Endodermal cell (in vitro differentiated cells): Measurements from ENCODE around the gene GALNT14. TPM values are rescaled to one million over a fixed set of nuclear protein-coding genes. Genes with fewer than 3 reads are reported as not detected.

Experiments
- DNase-seq: peaks from one replicate; pipeline ENCODE4 v3.0.0-alpha.2; 2017
- H3K27ac ChIP-seq: 2 replicates; pipeline ENCODE4 v1.5.1; 2013; ENCODE audit warnings: mild to moderate bottlenecking, low read depth, low read length, moderate library complexity
- H3K27me3 ChIP-seq: 2 replicates; pipeline ENCODE4 v1.6.1; 2013; ENCODE audit warnings: mild to moderate bottlenecking, low read length, moderate library complexity; ENCODE audit not compliant: insufficient read depth, control insufficient read depth, poor library complexity, severe bottlenecking
- H3K36me3 ChIP-seq: 2 replicates; pipeline ENCODE4 v1.7.0; 2013; ENCODE audit warnings: mild to moderate bottlenecking, low read length, moderate library complexity; ENCODE audit not compliant: control insufficient read depth, insufficient read depth
- H3K4me1 ChIP-seq: one replicate; pipeline ENCODE4 v1.7.0; 2013; ENCODE audit warnings: low read length; ENCODE audit not compliant: control insufficient read depth, insufficient read depth
- H3K4me3 ChIP-seq: 2 replicates; pipeline ENCODE4 v1.5.1; 2013; ENCODE audit warnings: mild to moderate bottlenecking, low read length, moderate library complexity
- H3K9ac ChIP-seq: 2 replicates; pipeline ENCODE4 v1.6.1; 2013; ENCODE audit warnings: mild to moderate bottlenecking, low read length, moderate library complexity; ENCODE audit not compliant: poor library complexity, severe bottlenecking; ENCODE audit errors: extremely low read depth
- H3K9me3 ChIP-seq: 2 replicates; pipeline ENCODE4 v1.6.1; 2013; ENCODE audit warnings: mild to moderate bottlenecking, low read length, moderate library complexity; ENCODE audit not compliant: control insufficient read depth
- H3K27ac Mint-ChIP-seq: 2 replicates; pipeline ENCODE4 v1.8.0; 2020; ENCODE audit warnings: mixed read lengths
- H3K27me3 Mint-ChIP-seq: 2 replicates; pipeline ENCODE4 v1.8.0; 2021; ENCODE audit warnings: mild to moderate bottlenecking, mixed read lengths; ENCODE audit not compliant: insufficient read depth
- H3K36me3 Mint-ChIP-seq: 2 replicates; pipeline ENCODE4 v1.8.0; 2020; ENCODE audit warnings: low read depth, mixed read lengths
- H3K4me1 Mint-ChIP-seq: 2 replicates; pipeline ENCODE4 v1.8.0; 2020; ENCODE audit warnings: mixed read lengths
- H3K4me3 Mint-ChIP-seq: 2 replicates; pipeline ENCODE4 v1.8.0; 2020; ENCODE audit warnings: mild to moderate bottlenecking, moderate library complexity, mixed read lengths
- H3K9me3 Mint-ChIP-seq: 2 replicates; pipeline ENCODE4 v1.8.0; 2020; ENCODE audit warnings: mild to moderate bottlenecking, mixed read lengths
- WGBS, 2 experiments: methylation state at CpG; one replicate each; pipeline versions ENCODE4 v1.1.5 to v1.1.7; 2013; ENCODE audit warnings: missing lambda C conversion rate in 2 of 2, mixed read lengths in 1 of 2; ENCODE audit not compliant: insufficient coverage in 1 of 2, insufficient read length in 1 of 2; 5-methylcytosine and 5-hydroxymethylcytosine counted together
- total RNA-seq, 2 donors: library from RNA; stranded (reverse); fragmentation: NEBNext Ultra II Directional in 1 of 2; extraction: Animal tissue kit (Norgen Biotek cat#: 25700) in 1 of 2; gene quantifications; 2 replicates in 1 of 2; 3 replicates in 1 of 2; pipeline ENCODE4 v1.2.1, GENCODE V29; 2021
- TF ChIP-seq, protein P1 (sequence below): fragments of 200-600 bp; sonication (generic); conservative IDR thresholded peaks from 2 replicates; pipeline ENCODE4 v1.5.0; 2021; ENCODE audit warnings: antibody characterized with exemption, mild to moderate bottlenecking

The GALNT14 gene
- total RNA-seq, 2 donors from 2014 or later = 1.4 TPM

DNA sequence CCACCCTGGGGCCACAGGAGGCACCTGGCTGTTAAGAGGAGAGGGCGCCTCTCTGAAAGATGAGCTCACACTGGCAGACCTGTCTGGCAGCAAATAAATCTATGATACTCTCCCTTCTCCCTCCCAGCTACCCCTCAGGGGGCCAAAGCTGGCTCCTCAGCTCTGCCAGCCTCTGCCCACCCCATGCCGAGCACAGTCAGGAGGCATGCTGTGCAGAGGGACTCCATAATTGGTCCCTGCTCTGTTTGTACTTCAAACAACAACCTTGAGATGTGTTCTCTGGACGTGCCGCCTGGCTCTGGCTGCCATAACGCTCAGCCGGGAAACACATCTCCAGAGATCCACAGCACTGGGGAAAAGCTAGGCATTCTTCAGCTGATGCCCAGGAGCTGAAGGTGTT lies 126.7 kb downstream of the GALNT14 start:
- H3K27me3 Mint-ChIP-seq = no peaks in the 10 kb centered on the region
- Histone ChIP-seq H3K27ac (no peak overlapping the region), H3K27me3 (no peaks in the 10 kb centered on the region), H3K9ac (no peak overlapping the region), H3K36me3 (no peaks in the 10 kb centered on the region), H3K9me3 (no peaks in the 10 kb centered on the region), H3K4me1 (no peaks in the 10 kb centered on the region), H3K4me3 (no peak overlapping the region)
- H3K27ac Mint-ChIP-seq = no peak overlapping the region
- no peaks in the 10 kb centered on the region for H3K9me3 Mint-ChIP-seq
- no peak overlapping the region for H3K4me3 Mint-ChIP-seq
- 90% methylated on average over 3 to 6 of the region's 6 CpGs for WGBS, 2 experiments
- DNase-seq = no peak
- H3K36me3 Mint-ChIP-seq = no peaks in the 10 kb centered on the region
- TF ChIP-seq, protein P1, sequence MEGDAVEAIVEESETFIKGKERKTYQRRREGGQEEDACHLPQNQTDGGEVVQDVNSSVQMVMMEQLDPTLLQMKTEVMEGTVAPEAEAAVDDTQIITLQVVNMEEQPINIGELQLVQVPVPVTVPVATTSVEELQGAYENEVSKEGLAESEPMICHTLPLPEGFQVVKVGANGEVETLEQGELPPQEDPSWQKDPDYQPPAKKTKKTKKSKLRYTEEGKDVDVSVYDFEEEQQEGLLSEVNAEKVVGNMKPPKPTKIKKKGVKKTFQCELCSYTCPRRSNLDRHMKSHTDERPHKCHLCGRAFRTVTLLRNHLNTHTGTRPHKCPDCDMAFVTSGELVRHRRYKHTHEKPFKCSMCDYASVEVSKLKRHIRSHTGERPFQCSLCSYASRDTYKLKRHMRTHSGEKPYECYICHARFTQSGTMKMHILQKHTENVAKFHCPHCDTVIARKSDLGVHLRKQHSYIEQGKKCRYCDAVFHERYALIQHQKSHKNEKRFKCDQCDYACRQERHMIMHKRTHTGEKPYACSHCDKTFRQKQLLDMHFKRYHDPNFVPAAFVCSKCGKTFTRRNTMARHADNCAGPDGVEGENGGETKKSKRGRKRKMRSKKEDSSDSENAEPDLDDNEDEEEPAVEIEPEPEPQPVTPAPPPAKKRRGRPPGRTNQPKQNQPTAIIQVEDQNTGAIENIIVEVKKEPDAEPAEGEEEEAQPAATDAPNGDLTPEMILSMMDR = no peak
- H3K4me1 Mint-ChIP-seq = no peaks in the 10 kb centered on the region

DNA sequence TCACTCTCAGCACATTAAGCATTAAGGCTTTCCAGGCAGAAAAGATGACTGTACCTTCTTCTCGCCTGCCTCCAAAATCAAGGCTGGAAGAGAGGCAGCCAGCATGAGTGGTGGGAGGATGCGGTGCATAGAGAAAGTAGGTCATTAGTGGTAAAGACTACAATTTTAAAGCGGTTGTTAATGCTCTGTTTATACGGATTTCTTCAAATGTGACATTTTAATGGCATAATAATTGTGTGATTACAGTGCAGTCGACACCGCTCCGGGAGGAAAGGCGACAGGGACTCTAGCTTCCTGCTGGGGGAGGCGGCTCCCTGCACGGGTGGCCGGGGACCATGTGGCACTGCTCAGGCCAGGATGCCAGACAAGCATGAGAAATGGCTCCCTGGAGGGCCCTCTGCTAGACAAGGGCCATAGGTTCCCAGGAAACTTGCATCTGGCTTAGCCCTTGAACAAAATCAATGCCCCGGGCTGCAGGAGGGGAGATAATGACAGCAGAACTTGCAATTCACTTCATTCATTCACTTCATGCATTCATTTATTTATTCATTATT lies 129.6 kb downstream of the GALNT14 start:
- H3K9me3 Mint-ChIP-seq = no peaks in the 10 kb centered on the region
- no peak overlapping the region for H3K4me3 Mint-ChIP-seq
- no peak for DNase-seq
- H3K4me3 ChIP-seq = no peak overlapping the region
- 83 to 89% methylated on average over 6 to 12 of the region's 12 CpGs for WGBS, 2 experiments
- no peaks in the 10 kb centered on the region for H3K4me1 ChIP-seq
- no peaks in the 10 kb centered on the region for H3K9me3 ChIP-seq
- no peaks in the 10 kb centered on the region for H3K4me1 Mint-ChIP-seq
- no peaks in the 10 kb centered on the region for H3K36me3 Mint-ChIP-seq
- H3K36me3 ChIP-seq = no peaks in the 10 kb centered on the region
- no peak overlapping the region for H3K27ac ChIP-seq
- no peak overlapping the region for H3K27ac Mint-ChIP-seq
- H3K27me3 Mint-ChIP-seq = peaks cover 1% of the 10 kb centered on the region
- TF ChIP-seq, protein P1 = no peak
- no peak overlapping the region for H3K9ac ChIP-seq
- H3K27me3 ChIP-seq = no peaks in the 10 kb centered on the region

DNA sequence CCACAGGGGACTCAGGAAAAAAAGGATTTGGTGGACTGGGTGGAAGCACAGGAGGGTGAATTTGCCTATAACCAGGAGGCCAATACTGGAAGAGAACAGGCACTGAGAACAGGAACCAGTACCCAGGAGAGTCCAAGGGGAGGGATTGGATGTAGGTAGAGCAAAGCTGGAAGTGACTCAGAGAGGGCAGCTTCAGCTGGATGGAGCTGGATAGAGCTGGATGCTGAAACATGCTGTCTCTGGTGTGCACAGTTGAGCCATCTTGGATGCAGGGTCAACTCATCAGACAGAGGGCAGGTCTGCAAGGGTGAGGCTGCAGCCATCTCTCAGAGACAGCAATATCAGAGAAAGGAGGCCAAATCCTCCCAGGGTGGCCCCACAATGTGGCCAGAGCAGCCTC lies 134.0 kb downstream of the GALNT14 start:
- H3K27ac ChIP-seq = no peak overlapping the region
- Mint-ChIP-seq H3K9me3 (no peaks in the 10 kb centered on the region), H3K4me3 (no peak overlapping the region), H3K27ac (no peak overlapping the region), H3K27me3 (peaks cover 1% of the 10 kb centered on the region), H3K36me3 (no peaks in the 10 kb centered on the region), H3K4me1 (no peaks in the 10 kb centered on the region)
- no peaks in the 10 kb centered on the region for H3K9me3 ChIP-seq
- no peaks in the 10 kb centered on the region for H3K4me1 ChIP-seq
- H3K4me3 ChIP-seq = no peak overlapping the region
- no peak for DNase-seq
- H3K36me3 ChIP-seq = no peaks in the 10 kb centered on the region
- no peaks in the 10 kb centered on the region for H3K27me3 ChIP-seq
- TF ChIP-seq, protein P1 = no peak
- no peak overlapping the region for H3K9ac ChIP-seq
